ENCODE data around the gene IMMT. TPM values are rescaled to one million over a fixed set of nuclear protein-coding genes. Genes with fewer than 3 reads are reported as not detected.
A peak's percentile ranks its signal among the peaks of the same experiment; 100 is the strongest.

Gene IMMT
- total and polyA plus RNA-seq, 9 of the 15 experiments (the other 6 are each of a cell fraction or from before 2014, with no cell fraction given) = 119 to 294 (median 140) TPM

GRCh38 chr2:86189782-86190416 is 5.4 kb downstream of the IMMT start (continued):
- TF ChIP-seq MGA (IDR thresholded peaks at IDR 0.05) (peak; percentile 50), ZSCAN29 (IDR thresholded peaks at IDR 0.05) (no peak), ZNF512 (tag; IDR thresholded peaks at IDR 0.05) (no peak), RB1 (IDR thresholded peaks at IDR 0.05; ENCODE audit: low read depth) (no peak), MTA1 (IDR thresholded peaks at IDR 0.05; ENCODE audit: borderline replicate concordance) (no peak), TCF7L2 (IDR thresholded peaks at IDR 0.05; ENCODE audit: low read depth, low read length) (no peak), SNAPC5 (CRISPR knock-in tag; IDR thresholded peaks at IDR 0.05) (no peak)
- TF ChIP-seq, protein P1, sequence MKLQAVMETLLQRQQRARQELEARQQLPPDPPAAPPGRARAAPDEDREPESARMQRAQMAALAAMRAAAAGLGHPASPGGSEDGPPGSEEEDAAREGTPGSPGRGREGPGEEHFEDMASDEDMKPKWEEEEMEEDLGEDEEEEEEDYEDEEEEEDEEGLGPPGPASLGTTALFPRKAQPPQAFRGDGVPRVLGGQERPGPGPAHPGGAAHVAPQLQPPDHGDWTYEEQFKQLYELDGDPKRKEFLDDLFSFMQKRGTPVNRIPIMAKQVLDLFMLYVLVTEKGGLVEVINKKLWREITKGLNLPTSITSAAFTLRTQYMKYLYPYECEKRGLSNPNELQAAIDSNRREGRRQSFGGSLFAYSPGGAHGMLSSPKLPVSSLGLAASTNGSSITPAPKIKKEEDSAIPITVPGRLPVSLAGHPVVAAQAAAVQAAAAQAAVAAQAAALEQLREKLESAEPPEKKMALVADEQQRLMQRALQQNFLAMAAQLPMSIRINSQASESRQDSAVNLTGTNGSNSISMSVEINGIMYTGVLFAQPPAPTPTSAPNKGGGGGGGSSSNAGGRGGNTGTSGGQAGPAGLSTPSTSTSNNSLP (IDR thresholded peaks at IDR 0.05; ENCODE audit: borderline replicate concordance, low read depth, low read length) = 0 out of 2 replicates have a peak, but pooled peaks have one; percentile 34
- TF ChIP-seq, protein P2, sequence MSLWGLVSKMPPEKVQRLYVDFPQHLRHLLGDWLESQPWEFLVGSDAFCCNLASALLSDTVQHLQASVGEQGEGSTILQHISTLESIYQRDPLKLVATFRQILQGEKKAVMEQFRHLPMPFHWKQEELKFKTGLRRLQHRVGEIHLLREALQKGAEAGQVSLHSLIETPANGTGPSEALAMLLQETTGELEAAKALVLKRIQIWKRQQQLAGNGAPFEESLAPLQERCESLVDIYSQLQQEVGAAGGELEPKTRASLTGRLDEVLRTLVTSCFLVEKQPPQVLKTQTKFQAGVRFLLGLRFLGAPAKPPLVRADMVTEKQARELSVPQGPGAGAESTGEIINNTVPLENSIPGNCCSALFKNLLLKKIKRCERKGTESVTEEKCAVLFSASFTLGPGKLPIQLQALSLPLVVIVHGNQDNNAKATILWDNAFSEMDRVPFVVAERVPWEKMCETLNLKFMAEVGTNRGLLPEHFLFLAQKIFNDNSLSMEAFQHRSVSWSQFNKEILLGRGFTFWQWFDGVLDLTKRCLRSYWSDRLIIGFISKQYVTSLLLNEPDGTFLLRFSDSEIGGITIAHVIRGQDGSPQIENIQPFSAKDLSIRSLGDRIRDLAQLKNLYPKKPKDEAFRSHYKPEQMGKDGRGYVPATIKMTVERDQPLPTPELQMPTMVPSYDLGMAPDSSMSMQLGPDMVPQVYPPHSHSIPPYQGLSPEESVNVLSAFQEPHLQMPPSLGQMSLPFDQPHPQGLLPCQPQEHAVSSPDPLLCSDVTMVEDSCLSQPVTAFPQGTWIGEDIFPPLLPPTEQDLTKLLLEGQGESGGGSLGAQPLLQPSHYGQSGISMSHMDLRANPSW (CRISPR knock-in tag; IDR thresholded peaks at IDR 0.05) = no peak

Measured in K562 (cell line).